MM.1S (cell line): Measurements from ENCODE around the gene KRT5.

ENCODE experiments used
- EZH2 ChIP-seq: fragments of 300-600 bp; sonication (generic); optimal IDR thresholded peaks from 2 replicates; pipeline ENCODE3; 2017; ENCODE audit warnings: low read depth, mild to moderate bottlenecking, antibody characterized with exemption, low read length, mixed read lengths
- EZH2phosphoT487 ChIP-seq: fragments of 300-600 bp; sonication (generic); IDR thresholded peaks from 2 replicates; pipeline ENCODE4 v1.6.1; 2018; ENCODE audit warnings: antibody characterized with exemption, low read length
- TF ChIP-seq, protein P1 (sequence below): fragments of 300-600 bp; sonication (generic); IDR thresholded peaks from 2 replicates; pipeline ENCODE4 v1.5.1; 2016; ENCODE audit warnings: antibody characterized with exemption, low read length, mixed read lengths

DNA sequence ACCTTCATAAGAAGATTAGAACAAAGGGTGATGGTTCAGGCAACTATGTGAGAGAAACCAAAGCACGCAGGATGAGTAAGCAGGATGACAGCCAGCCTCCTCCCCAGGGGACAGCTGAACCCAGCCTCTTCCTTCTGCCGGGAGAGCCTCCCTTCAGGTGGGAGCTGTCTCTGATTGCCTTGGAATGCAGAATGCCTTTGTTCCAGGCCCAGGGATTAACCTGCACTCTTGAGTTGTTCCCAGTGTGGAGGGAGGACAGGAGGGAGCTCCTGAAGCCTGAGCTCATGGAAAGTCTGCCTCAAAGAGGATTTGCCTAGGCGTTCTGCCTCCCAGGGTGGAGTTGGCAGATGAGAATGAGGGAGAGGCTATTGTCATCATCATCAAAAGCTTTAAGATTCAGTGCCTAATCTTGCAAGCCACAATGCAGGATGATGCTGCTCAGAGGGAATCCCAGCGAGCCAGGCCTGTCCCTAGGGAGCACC, 23.6 kb downstream of the KRT5 start:
- TF ChIP-seq, protein P1, sequence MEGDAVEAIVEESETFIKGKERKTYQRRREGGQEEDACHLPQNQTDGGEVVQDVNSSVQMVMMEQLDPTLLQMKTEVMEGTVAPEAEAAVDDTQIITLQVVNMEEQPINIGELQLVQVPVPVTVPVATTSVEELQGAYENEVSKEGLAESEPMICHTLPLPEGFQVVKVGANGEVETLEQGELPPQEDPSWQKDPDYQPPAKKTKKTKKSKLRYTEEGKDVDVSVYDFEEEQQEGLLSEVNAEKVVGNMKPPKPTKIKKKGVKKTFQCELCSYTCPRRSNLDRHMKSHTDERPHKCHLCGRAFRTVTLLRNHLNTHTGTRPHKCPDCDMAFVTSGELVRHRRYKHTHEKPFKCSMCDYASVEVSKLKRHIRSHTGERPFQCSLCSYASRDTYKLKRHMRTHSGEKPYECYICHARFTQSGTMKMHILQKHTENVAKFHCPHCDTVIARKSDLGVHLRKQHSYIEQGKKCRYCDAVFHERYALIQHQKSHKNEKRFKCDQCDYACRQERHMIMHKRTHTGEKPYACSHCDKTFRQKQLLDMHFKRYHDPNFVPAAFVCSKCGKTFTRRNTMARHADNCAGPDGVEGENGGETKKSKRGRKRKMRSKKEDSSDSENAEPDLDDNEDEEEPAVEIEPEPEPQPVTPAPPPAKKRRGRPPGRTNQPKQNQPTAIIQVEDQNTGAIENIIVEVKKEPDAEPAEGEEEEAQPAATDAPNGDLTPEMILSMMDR: no peak
- TF ChIP-seq EZH2 (no peak), EZH2phosphoT487 (no peak)
